GM21526 (cell line): ENCODE measurements around the gene INPP5A.
A peak's percentile ranks its signal among the peaks of the same experiment; 100 is the strongest.

Experiments
- ATAC-seq: cut with Tn5 transposase; IDR thresholded peaks from one replicate; pipeline ENCODE4 v1.9.1; 2021; ENCODE audit warnings: moderate library complexity; ENCODE audit not compliant: unreplicated experiment, low FRiP score

The INPP5A gene

DNA sequence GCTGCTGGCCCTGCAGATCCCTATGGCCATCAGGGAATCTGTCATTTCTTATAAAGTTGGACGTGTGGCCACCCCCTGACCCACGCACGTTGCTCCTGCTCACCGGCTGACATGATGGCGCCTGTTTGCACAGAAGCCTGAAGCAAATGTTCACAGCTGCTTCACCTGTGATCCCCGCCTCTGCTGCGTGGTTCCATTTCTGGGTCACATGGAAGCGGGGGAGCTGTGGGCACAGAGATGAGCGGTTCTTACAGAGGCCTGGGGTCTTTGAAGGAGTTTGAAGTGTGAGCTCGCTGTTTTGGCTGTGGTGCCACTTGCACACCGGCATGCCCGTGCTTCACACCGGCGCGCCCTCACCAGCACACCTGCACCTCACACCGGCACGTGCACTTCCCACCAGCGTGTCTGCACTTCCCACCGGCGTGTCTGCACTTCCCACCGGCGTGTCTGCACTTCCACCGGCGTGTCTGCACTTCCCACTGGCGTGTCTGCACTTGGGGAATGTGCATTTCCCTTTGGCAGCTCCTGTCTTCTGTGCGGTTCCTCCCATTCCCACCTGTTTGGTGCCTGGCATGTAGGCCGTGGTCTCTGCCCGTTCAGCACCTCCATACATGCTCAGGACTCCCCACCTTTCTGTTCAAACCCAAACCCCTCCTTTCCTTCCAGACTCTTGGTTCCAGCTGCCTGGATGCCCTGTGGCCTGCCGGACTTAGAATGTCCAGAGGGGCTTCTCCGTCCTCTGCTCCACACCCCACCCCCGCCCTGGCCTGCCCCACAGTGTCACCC, 86.7 kb downstream of the INPP5A start:
- ATAC-seq = no peak

DNA sequence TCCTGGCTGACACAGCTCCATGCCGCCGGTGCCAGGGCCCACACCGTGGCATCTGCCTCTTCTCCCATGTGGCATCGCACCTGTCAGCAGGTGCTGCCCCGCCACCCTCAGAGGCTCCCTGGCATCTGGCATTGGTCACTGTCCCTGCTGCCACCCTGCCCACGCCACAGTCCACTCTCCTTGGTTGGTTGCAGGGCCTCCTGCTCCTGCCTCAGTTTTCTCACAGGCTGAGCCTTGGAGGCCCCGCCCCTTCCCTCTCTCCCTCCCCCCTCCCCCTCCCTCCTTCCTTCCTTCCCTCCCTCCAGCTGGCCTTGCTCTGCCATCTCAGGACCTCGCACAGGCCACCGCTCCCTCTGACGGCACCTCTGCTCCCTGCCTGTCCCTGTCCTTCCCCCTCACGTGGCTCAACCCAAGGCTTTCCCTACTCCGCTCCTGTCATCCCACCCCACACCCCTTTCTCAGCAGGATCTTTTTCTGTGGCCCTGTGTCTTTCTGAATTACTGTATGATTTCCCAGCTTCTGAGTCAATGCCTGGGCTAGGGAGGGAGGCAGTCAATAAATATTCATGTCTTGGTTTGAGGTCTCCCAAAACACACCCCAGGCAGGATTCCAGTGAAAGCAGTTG, 87.4 kb downstream of the INPP5A start:
- no peak for ATAC-seq

DNA sequence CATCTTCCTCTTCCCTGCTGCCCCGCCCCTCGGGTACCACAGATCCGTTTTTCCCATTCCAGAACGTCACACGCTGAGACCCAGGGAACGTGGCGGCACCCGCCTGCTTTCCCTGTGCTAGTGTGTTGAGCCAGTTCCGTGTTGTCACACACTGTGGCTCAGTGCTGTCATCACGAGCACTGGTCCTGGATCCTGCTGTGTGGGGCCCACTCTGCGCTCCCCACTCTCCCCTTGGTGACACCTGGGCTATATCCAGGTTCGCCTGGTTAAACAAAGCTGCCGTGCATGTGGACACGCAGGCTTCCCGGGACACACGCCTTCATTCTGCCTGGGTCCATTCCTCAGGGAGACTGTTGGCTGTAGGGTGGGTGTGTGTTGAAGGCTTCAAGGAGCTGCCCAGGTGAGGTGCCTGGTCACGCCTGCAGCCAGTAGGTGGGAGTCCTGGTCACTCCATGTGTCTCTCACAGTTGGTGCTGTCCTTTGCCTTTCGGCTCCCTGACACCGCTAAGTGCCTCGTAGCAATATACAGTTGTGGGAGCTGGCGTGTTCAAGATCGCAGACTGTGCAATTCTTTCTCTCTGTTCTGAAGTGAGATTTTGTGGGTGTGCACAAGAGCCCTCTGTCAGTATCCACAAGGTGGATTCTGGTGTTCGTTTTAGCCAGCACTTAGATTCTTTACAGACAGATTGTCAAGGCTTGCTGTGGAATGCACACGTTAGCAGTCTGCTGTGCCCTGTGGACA, 88.6 kb downstream of the INPP5A start:
- no peak for ATAC-seq

DNA sequence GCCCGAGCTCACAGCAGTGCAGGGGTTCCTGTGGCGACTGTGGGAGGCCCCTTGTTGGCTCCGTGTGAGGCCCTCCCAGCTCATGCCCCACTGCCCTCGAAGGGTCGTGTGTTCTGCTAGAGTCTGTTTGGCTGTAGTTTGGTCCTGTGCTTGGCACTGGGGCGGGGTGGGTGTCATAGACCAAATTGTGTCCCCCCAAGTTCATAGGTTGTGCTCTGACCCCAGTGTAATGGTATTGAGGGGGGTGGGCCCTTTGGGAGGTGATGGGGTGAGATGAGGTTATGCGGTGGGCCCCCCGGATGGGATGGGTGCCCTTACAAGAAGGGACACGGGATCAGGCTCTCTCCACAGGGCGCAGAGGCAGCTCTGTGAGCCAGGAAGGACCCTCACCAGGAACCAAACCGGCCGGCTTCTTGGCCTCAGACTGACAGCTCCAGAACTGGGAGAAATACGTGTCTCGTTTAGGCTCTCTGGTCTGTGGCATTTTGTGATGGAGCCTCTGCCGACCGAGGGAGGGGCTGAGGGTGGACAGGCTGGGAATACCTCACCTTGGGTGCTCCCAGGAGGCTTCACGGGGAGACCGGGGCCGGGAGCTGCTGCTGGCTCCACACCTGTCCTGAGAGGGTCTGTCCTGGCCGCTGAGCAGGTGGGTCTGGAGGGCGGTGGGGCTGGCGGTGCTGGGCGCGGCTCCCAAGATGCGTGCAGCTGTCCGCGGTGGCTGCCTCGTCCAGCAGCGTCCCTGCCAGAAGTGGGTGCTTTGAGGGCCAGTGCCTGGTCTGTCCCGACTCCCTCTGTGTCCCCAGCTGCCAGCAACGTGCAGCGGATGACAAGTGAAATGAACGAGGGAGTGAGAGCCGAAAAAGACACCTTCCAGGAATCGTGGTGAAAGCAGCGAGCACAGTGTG, 89.4 kb downstream of the INPP5A start:
- ATAC-seq = no peak

GRCh38 chr10:132627666-132628531, 90.3 kb downstream of the INPP5A start:
- no peak for ATAC-seq

DNA sequence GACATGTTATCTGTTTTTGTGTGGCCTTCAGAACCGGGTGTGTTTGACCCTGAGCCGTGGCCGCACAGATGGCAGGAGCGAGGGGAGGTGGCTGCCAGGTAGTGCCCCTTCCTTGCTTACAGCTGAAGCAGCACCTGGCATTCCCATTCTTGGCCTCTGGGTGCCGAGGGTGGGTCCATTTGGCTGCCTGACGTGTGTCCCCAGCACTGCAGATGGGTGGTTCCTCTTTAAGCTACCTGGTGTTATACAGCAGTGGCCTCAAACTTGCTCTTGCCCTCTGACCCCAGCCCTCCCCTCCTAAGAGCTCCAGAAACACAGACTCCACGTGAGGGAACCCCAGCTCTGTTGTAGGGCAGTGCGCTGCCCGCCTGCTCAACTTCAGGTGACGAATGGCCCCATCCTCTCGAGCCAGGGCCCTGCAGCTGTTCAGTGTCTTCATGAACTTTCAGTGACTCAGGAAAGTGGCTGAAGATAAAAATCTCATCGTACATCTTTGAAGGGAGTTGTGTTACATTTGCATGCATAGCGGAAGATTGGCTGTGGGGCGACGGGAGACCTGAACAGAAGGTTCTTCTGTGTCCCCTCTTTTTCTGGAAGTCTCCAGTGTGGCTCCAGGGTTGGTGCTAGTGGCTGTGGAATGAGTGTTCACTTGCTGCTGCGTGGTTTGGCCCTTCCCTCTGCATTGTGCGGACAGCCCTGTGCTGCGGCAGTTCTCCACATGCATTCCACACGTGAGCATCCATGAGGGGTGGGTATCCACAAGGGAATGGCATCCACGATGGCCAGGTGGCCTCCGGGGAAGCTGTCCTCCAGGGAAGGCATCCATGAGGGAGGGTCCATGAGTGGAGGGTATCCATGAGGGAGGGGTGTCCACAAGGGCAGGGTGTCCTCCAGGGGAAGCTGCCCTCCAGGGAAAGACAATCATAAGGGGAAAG, 91.6 kb downstream of the INPP5A start:
- ATAC-seq = no peak

DNA sequence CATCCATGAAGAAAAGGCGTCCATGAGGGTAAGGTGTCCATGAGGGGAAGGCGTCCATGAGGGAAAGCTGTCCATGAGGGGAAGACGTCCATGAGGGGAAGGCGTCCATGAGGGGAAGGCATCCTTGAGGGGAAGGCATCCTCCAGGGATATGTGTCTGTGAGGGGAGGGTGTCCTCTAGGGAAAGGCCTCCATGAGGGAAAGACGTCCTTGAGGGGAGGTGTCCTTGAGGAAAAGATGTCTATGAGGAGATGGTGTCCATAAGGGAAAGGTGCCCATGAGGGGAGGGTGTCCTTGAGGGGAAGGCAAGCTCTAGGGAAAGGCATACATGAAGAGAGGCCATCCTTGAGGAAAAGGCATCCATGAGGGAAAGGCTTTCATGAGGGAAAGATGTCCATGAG, 92.6 kb downstream of the INPP5A start:
- no peak for ATAC-seq

DNA sequence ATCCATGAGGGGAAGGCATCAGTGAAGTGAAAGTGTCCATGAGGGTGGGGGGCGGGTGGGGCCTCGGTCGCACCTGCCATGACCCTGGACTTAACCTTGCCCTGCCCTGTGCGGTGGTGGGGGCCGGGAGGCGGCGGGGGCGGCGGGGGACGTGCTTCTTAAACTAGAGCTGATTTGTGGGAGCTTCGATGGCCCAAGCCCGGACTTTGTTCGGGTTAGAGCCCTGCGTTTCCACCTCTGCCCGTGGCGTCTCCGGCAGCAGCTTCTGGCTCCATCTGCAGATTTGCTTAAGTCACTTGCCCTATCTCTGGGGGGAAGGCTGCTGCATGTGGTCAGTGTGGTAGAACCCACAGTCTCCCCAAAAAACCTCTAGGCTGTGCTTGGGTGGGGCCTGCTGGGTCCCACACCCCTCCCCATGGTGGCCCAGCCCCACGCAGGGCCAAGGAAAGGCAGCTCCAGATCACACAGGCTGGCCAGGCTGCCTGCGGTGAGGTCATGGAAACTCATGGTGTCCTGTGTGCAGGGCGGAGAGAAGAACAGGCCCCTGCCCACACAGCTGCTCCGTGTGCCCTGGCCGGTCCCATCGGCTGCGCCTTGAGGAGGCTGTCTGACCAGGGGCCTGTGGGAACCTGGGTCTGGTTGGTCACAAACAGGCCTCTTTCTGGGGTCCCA, 93.2 kb downstream of the INPP5A start:
- ATAC-seq = no peak

DNA sequence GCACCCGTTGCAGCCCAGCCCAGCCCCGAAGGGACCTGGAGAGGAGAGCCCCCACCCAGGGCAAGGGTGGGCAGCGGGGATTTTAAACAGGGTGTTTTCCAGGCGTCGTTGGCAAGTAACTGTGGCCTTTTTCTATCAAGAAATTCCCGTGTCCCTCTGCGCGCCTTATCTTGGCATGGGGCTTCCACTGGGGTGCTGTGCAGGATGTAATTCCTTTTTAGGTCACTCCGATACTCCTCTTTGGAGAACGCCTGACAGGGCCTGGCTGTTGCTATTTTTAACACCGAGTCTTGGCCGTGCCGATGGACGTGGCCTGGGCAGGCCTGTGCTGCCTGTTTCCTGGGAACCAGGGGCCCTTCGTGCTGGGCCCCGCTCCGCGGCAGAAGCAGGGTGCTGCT, 93.8 kb downstream of the INPP5A start:
- no peak for ATAC-seq

DNA sequence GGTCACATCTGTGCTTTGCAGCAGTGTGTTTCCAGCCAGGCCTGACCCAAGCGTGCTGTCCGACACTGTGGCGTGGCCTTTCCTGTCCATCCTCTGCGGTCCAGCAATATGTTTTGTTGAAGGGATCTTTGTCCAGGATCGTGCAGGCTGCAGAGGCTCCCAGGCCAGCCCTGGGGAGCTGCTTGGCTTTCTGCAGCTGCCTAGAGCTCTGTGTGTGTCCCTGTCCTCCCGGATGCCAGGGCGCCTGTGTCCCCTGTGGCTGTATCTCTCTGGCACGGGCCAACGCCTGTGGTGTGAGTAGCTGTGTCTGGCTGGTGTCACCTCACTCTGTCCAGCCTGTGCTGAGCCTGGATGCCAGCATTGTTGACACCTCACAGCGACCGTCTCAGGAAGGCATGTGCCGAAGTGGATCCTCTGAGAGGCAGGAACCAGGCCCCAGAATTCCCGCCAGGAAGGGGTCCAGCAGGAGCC, 94.5 kb downstream of the INPP5A start:
- no peak for ATAC-seq

DNA sequence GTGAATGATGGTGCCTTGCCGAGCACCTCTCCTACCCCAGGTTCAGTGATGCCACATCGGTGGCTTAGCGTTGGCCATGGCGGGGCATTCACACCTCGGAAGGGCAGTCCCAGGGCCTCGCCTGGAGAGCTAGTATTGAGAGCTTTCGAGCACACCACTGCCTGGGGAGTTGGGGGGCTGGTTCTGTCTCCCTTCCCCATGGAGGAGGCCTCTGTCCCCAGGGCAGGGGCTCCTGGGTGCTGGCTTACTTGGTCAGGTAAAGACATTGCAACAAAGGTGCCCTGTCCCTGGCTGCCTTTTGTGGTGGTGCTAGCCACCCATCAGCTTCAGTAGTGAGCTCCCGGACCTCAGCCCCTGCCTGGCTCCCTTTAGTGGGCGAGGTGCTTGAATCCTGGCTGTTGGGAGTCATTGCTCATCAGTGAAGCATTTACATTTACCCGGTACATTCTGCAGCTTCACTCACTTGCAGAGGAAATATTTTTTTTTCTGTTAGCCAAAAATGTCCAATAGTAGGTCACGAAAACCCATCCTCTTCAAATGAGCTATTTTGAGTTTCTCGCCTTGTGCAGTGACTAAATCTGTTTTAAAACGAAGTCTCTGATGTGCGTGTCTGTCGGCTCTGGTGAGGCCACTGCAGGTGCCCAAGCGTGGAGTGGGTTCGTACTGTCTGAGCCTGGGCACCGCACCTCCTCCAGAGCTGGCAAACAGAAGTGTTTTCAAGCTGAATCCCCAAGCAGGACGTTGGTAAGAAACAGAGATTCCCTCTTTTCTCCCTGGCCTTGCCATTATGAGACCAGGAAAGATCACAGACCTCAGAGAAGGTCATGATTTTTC, 95.5 kb downstream of the INPP5A start:
- ATAC-seq = no peak

- no peak for ATAC-seq
Observed at GRCh38 chr10:132634241-132634946, 96.8 kb downstream of the INPP5A start.

DNA sequence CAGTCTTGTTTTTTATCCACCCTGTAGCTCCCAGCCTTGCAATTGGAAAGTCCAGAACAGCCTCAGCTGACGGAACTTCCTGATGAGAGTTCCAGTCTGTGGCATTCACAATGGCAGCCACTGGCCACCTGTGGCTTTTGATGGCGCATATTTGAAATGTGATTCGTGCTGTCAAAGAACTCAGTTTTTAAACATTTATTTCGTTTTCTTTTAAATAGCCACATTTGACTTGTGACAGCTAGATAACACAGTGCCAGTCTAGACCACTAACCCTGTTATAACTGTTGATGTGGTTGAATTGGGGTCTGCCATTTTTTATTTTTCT, 97.3 kb downstream of the INPP5A start:
- ATAC-seq = no peak

DNA sequence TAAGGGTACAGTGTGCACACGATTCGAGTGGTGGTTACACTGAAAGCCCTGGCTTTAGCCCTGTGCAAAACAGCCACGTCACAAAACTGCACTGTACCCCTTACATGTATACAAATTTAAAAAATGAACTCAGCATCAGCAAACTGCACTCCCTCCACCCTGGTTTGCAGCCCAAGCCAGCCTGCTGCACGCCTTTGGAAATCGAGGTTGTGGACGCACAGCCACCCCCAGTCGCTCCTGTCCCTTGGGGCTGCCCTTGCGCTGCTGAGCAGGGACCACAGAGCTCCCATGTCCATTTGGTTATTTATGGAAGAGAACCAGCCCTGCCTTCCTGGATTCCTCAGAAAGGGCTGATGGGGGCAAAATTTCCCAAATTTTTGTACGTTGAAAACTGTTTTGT, 98.8 kb downstream of the INPP5A start:
- no peak for ATAC-seq

DNA sequence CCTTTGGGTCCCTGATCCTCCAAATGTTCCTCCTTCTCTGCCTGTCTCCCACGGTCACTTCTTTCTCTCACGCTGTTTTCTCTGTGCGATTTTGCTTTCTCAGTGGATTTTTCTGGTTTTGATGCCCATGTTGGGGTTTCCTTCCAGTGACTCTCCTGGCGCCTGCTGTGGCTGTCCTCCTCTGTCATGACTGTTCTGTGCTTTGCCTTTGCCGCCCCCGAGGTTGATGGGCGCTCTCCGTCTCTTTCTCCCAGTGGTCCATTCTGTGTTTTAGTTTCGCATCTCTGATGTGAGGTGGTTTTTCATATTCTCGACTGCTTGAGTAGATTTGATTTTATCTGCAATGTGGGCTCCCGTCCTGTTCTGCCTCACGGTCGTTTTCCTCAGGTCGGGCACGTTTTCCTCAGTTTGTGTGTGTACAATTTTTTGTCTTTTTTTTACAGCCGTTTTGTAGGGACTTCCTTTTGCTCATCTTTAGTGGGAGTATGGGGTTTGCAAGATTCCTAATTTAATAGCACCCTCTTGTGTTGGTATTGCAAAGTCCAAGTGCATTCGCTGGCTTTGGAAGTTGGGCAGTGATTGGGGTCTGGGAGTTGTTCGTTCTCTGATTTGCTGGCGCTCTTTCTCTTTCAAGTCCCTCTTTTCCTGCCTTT, 100.0 kb downstream of the INPP5A start:
- ATAC-seq = peak; percentile 74

DNA sequence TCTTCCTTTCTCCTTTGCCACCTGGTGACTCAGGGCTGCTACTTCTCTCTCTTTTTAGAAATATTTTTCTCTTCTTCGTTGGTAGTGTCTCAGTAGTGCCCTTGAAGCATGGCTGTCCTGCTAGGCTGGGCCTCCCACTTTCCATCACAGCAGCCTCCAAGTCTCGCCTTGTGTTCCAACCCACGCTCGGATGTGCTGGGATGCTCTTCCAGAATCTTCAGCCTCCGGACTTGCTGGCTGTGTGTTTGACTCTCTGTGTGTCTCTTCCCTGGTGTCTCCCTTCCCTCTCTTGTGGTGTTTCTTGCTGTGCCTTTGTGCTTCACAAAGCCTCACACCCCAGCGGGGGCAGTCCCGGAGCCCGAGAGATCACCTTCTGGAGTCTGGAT, 100.5 kb downstream of the INPP5A start:
- ATAC-seq = peak; percentile 15
